Measurements from ENCODE around the gene CENPL. TPM values are rescaled to one million over a fixed set of nuclear protein-coding genes. Genes with fewer than 3 reads are reported as not detected.

The CENPL gene
- total RNA-seq, 1 experiment from 2014 or later = 28.7 TPM

- H3K4me1 ChIP-seq (ENCODE audit: control insufficient read depth, insufficient read depth, low read length) = peaks cover 33% of the 10 kb centered on the region
- intact Hi-C loops (cut with micrococcal nuclease; ENCODE audit: unreplicated experiment) = no loop called here
- H3K27me3 ChIP-seq (ENCODE audit: control insufficient read depth, insufficient read depth, low read length) = no peaks in the 10 kb centered on the region
- H3K9me3 ChIP-seq (ENCODE audit: control insufficient read depth, insufficient read depth, low read depth, low read length) = no peaks in the 10 kb centered on the region
- ATAC-seq (peak; percentile 91), DNase-seq (ENCODE audit: low read depth, low spot score) (peak; percentile 97)
- BruUV-seq (replicated peaks) = no TSS peak
- H3K4me3 ChIP-seq (ENCODE audit: low read depth in 2 of 2, low read length in 2 of 2) = peak within 1 kb of the TSS; percentile 79 to 95
- no peak for TF ChIP-seq REST (IDR thresholded peaks at IDR 0.05; ENCODE audit: insufficient read depth in 1 of 2, low read depth in 2 of 2, low read length in 1 of 2)
- peak; percentile 100 for TF ChIP-seq POLR2AphosphoS5 (IDR thresholded peaks at IDR 0.05; ENCODE audit: low read depth, low read length)
- TF ChIP-seq CTCF (IDR thresholded peaks at IDR 0.05) = no peak
- TF ChIP-seq SIN3A (IDR thresholded peaks at IDR 0.05; ENCODE audit: borderline replicate concordance, insufficient read depth, low read depth, low read length) = peak; percentile 81
- POLR2A ChIA-PET = interaction anchor here (0.5 to 1.2 kb wide), 6 partner anchors 8 to 420 kb away, joined by 3 to 4 read pairs (median 3); no protein-coding TSS in a partner anchor
- H3K36me3 ChIP-seq (ENCODE audit: control insufficient read depth, insufficient read depth, low read length) = peaks cover 42% of the 10 kb centered on the region
- in situ Hi-C loops (cut with HindIII; ENCODE audit: low pct_unique_long_range_greater_than_20kb, low sequenced_read_pairs) = no loop called here
- CTCF ChIA-PET = interaction anchor here (0.6 kb wide), 2 partner anchors 42 to 136 kb away, joined by 4 to 9 read pairs; no protein-coding TSS in a partner anchor
- peak within 1 kb of the TSS; percentile 97 for H3K27ac ChIP-seq (ENCODE audit: low read length)
These were observed 43.1 kb upstream of the CENPL start, which contains the start of gene GAS5 for GRCh38 chr1:173867753-173868265. Gene GAS5 (minus strand): TSS chr1:173867989.

GRCh38 chr1:173867141-173867752, 42.6 kb upstream of the CENPL start:
- H3K4me1 ChIP-seq (ENCODE audit: control insufficient read depth, insufficient read depth, low read length) = peaks cover 33% of the 10 kb centered on the region
- DNase-seq (ENCODE audit: low read depth, low spot score) (no peak), ATAC-seq (peak; percentile 36)
- in situ Hi-C loops (cut with HindIII; ENCODE audit: low pct_unique_long_range_greater_than_20kb, low sequenced_read_pairs) = no loop called here
- peak overlapping the region; percentile 79 to 95 for H3K4me3 ChIP-seq (ENCODE audit: low read depth in 2 of 2, low read length in 2 of 2)
- TF ChIP-seq TCF7L2 (IDR thresholded peaks at IDR 0.05; ENCODE audit: low read depth, low read length) = 0 out of 2 replicates have a peak, but pooled peaks have one; percentile 51
- no peak for TF ChIP-seq REST (IDR thresholded peaks at IDR 0.05; ENCODE audit: insufficient read depth in 1 of 2, low read depth in 2 of 2, low read length in 1 of 2)
- no peak for TF ChIP-seq POLR2AphosphoS5 (IDR thresholded peaks at IDR 0.05; ENCODE audit: low read depth, low read length)
- no peaks in the 10 kb centered on the region for H3K27me3 ChIP-seq (ENCODE audit: control insufficient read depth, insufficient read depth, low read length)
- peak overlapping the region; percentile 96 for H3K27ac ChIP-seq (ENCODE audit: low read length)
- H3K36me3 ChIP-seq (ENCODE audit: control insufficient read depth, insufficient read depth, low read length) = peaks cover 42% of the 10 kb centered on the region
- intact Hi-C loops (cut with micrococcal nuclease; ENCODE audit: unreplicated experiment) = no loop called here
- ChIA-PET POLR2A (no interaction called here), CTCF (no interaction called here)
- BruUV-seq (replicated peaks) = TSS peak; percentile 82
- H3K9me3 ChIP-seq (ENCODE audit: control insufficient read depth, insufficient read depth, low read depth, low read length) = no peaks in the 10 kb centered on the region
